Fibroblast of lung (primary cell): ENCODE results near the gene SLC30A5. TPM values are rescaled to one million over a fixed set of nuclear protein-coding genes. Genes with fewer than 3 reads are reported as not detected.
"Not testable (repeated sequence)": the region's sequence is repeated elsewhere in the genome, so short reads cannot be mapped to it uniquely, and the experiment has no call there.

ENCODE experiments used
- DNase-seq, 2 donors: peaks; one replicate each; pipeline versions ENCODE4 v3.0.0 to v3.0.0-alpha.2; 2010; ENCODE audit warnings: low read depth in 2 of 2
- H2AFZ ChIP-seq: 2 replicates; pipeline ENCODE4 v1.5.1; 2012; ENCODE audit warnings: low read length, control low read depth, inconsistent platforms
- H3K27ac ChIP-seq: 2 replicates; pipeline ENCODE4 v1.5.1; 2011; ENCODE audit warnings: low read length, control low read depth; ENCODE audit not compliant: insufficient read depth
- H3K27me3 ChIP-seq: 2 replicates; pipeline ENCODE4 v1.5.1; 2011; ENCODE audit warnings: mild to moderate bottlenecking, low read length; ENCODE audit not compliant: control insufficient read depth, insufficient read depth
- H3K36me3 ChIP-seq: 2 replicates; pipeline ENCODE4 v1.5.1; 2011; ENCODE audit warnings: low read length; ENCODE audit not compliant: control insufficient read depth, insufficient read depth
- H3K4me1 ChIP-seq: 2 replicates; pipeline ENCODE4 v1.5.1; 2011; ENCODE audit warnings: low read length; ENCODE audit not compliant: control insufficient read depth, insufficient read depth; ENCODE audit errors: extremely low read depth
- H3K4me2 ChIP-seq: 2 replicates; pipeline ENCODE4 v1.5.1; 2011; ENCODE audit warnings: low read length, control low read depth; ENCODE audit not compliant: insufficient read depth; ENCODE audit errors: extremely low read depth
- H3K4me3 ChIP-seq, 4 experiments: fragments of 200-600 bp in 1 of 4; sonication (generic) in 1 of 4; replicated peaks in 1 of 4; 2 replicates each; pipeline ENCODE4 v1.5.1; 2011 to 2016; ENCODE audit warnings: low read length in 4 of 4, low read depth in 3 of 4, mild to moderate bottlenecking in 3 of 4, control low read depth in 2 of 4, inconsistent platforms in 1 of 4, mixed read lengths in 1 of 4; ENCODE audit not compliant: insufficient read depth in 1 of 4; ENCODE audit errors: control extremely low read depth in 1 of 4
- H3K79me2 ChIP-seq: 2 replicates; pipeline ENCODE4 v1.5.1; 2012; ENCODE audit warnings: mild to moderate bottlenecking, low read length, inconsistent platforms; ENCODE audit not compliant: control insufficient read depth, insufficient read depth
- H3K9ac ChIP-seq: 2 replicates; pipeline ENCODE4 v1.5.1; 2011; ENCODE audit warnings: mild to moderate bottlenecking, low read length, control low read depth; ENCODE audit not compliant: insufficient read depth
- H3K9me3 ChIP-seq: 2 replicates; pipeline ENCODE4 v1.5.1; 2012; ENCODE audit warnings: low read depth, low read length; ENCODE audit not compliant: control insufficient read depth, insufficient read depth
- H4K20me1 ChIP-seq: 2 replicates; pipeline ENCODE4 v1.5.1; 2011; ENCODE audit warnings: low read length; ENCODE audit not compliant: control insufficient read depth, insufficient read depth; ENCODE audit errors: extremely low read depth
- EZH2 ChIP-seq: IDR thresholded peaks from 2 replicates; pipeline ENCODE4 v1.5.1; 2012; ENCODE audit warnings: low read length, control low read depth, mild to moderate bottlenecking; ENCODE audit errors: missing control alignments
- polyA plus RNA-seq, 2 donors: library from polyadenylated mRNA; depleted of rRNA in 1 of 2; stranded (reverse) in 1 of 2; unstranded in 1 of 2; fragments of >200 nt; gene quantifications; 2 replicates each; pipeline ENCODE4 v1.2.1, GENCODE V29; 2011 to 2012; ENCODE audit warnings: missing spikeins in 1 of 2
- total RNA-seq: library from RNA; depleted of rRNA; stranded (reverse); fragments of >200 nt; gene quantifications from 2 replicates; pipeline ENCODE4 v1.2.1, GENCODE V29; 2014
- TF ChIP-seq, protein P1 (sequence below), 2 donors: IDR thresholded peaks in 1 of 2; conservative IDR thresholded peaks in 1 of 2; 1 replicate in 1 of 2; 2 replicates in 1 of 2; pipeline ENCODE4 v1.5.1; 2011 to 2012; ENCODE audit warnings: low read length in 2 of 2, control low read depth in 1 of 2, inconsistent platforms in 1 of 2, low read depth in 1 of 2, mild to moderate bottlenecking in 1 of 2

SLC30A5 gene
- total and polyA plus RNA-seq, 2 donors (not counting 1 experiment from before 2014, with no cell fraction given): 48.0 to 97.1 TPM

DNA sequence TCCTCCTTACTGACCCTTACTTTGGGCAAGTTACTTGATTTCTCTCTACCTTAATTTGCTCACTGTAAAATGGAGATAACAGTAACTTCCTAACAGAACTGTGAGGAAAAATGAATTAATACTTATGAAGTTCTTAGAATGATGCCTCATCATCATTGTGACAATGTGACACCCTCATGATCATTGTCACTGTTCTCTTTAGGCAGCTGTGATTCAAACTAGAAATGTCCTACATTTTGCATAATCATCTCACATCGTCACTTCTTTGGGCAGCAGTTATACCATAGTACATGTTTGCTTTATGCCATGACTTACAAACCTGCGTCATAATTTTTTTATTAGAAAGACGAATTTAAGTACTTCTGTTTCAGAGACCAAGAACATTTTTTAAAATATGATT, 9.7 kb downstream of the SLC30A5 start:
- no peak overlapping the region for H3K4me2 ChIP-seq
- no peak overlapping the region for H2AFZ ChIP-seq
- TF ChIP-seq, protein P1, sequence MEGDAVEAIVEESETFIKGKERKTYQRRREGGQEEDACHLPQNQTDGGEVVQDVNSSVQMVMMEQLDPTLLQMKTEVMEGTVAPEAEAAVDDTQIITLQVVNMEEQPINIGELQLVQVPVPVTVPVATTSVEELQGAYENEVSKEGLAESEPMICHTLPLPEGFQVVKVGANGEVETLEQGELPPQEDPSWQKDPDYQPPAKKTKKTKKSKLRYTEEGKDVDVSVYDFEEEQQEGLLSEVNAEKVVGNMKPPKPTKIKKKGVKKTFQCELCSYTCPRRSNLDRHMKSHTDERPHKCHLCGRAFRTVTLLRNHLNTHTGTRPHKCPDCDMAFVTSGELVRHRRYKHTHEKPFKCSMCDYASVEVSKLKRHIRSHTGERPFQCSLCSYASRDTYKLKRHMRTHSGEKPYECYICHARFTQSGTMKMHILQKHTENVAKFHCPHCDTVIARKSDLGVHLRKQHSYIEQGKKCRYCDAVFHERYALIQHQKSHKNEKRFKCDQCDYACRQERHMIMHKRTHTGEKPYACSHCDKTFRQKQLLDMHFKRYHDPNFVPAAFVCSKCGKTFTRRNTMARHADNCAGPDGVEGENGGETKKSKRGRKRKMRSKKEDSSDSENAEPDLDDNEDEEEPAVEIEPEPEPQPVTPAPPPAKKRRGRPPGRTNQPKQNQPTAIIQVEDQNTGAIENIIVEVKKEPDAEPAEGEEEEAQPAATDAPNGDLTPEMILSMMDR (conservative IDR thresholded peaks at IDR 0.05 in 1 of 2, IDR thresholded peaks at IDR 0.05 in 1 of 2; ENCODE audit: low read depth in 1 of 2, low read length in 2 of 2): no peak
- TF ChIP-seq EZH2: no peak
- H4K20me1 ChIP-seq: no peaks in the 10 kb centered on the region
- no peak for DNase-seq
- no peak overlapping the region for H3K27ac ChIP-seq
- H3K9me3 ChIP-seq: no peaks in the 10 kb centered on the region
- H3K9ac ChIP-seq: no peak overlapping the region
- no peaks in the 10 kb centered on the region for H3K27me3 ChIP-seq
- peaks cover 9% of the 10 kb centered on the region for H3K79me2 ChIP-seq
- H3K4me3 ChIP-seq: no peak overlapping the region
- H3K36me3 ChIP-seq: peaks cover 6% of the 10 kb centered on the region
- H3K4me1 ChIP-seq: no peaks in the 10 kb centered on the region

DNA sequence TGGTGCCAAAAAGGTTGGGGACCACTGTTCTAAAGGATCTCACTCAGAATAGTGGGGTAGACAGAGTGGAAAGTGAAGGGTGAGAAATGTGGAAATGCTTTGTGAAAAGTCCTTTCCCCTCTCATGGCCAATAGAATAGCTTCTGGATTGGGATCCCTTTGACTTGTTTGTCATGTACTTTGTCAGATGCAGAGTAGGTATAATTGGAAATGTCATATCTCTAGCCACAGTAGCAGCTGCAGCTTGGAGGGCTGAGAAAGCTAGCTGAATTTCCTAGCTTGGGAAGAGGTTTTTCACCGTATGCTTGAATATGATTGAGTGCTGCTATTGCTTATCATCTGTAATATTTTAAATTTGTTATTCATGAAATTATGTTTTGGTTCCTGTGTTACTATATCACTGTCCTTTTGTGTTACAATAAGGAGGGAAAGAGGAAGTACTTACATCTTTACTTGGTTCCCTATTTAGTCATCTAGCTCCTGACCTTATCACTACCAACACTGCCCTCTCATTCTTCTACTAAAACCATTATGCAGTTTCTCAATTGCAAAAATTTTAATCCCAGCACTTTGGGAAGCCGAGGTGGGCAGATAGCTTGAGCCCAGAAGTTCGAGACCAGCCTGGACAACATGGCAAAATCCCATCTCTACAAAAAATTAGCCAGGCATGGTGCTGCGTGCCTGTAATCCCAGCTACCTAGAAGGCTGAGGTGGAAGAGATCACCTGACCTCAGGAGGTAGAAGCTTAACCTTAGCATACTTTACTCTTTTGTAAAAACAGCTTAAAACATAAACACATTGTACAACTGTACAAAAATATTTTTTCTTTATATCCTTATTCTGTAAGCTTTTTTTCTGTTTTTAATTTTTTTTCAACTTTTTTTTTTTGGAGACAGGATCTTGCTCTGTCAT, 12.4 kb downstream of the SLC30A5 start:
- no peaks in the 10 kb centered on the region for H3K79me2 ChIP-seq
- H3K4me1 ChIP-seq: no peaks in the 10 kb centered on the region
- TF ChIP-seq, protein P1 (conservative IDR thresholded peaks at IDR 0.05 in 1 of 2, IDR thresholded peaks at IDR 0.05 in 1 of 2; ENCODE audit: low read depth in 1 of 2, low read length in 2 of 2): no peak
- TF ChIP-seq EZH2: no peak
- H2AFZ ChIP-seq: no peak overlapping the region
- H3K4me2 ChIP-seq: no peak overlapping the region
- H3K27me3 ChIP-seq: no peaks in the 10 kb centered on the region
- peaks cover 6% of the 10 kb centered on the region for H3K36me3 ChIP-seq
- no peak overlapping the region for H3K9ac ChIP-seq
- H3K27ac ChIP-seq: no peak overlapping the region
- H3K4me3 ChIP-seq: no peak overlapping the region
- no peak for DNase-seq
- H4K20me1 ChIP-seq: no peaks in the 10 kb centered on the region
- H3K9me3 ChIP-seq: no peaks in the 10 kb centered on the region

DNA sequence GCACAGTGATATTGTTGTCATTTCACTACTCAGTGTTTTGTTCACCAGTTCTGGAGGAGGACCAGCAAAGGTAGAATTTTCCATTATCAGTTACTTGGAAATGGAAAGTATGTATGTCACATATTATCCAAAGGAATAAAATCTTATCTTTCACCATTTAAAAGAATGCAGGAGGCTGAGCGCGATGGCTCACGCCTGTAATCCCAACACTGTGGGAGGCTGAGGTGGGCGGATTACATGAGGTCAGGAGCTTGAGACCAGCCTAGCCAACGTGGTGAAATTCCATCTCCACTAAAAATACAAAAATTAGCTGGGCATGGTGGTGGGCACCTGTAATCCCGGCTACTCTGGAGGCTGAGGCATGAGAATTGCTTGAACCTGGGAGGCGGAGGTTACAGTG, 14.6 kb downstream of the SLC30A5 start:
- not testable (repeated sequence) for H3K4me1 ChIP-seq, H3K27me3 ChIP-seq, H3K27ac ChIP-seq, H3K4me3 ChIP-seq, H3K9ac ChIP-seq, H3K36me3 ChIP-seq, H2AFZ ChIP-seq, H3K9me3 ChIP-seq, H3K4me2 ChIP-seq, H3K79me2 ChIP-seq, H4K20me1 ChIP-seq
- DNase-seq: peak in 1 of 2 donors; percentile 17
